ENCODE data around the gene VWA5A.

Gene VWA5A, protein sequence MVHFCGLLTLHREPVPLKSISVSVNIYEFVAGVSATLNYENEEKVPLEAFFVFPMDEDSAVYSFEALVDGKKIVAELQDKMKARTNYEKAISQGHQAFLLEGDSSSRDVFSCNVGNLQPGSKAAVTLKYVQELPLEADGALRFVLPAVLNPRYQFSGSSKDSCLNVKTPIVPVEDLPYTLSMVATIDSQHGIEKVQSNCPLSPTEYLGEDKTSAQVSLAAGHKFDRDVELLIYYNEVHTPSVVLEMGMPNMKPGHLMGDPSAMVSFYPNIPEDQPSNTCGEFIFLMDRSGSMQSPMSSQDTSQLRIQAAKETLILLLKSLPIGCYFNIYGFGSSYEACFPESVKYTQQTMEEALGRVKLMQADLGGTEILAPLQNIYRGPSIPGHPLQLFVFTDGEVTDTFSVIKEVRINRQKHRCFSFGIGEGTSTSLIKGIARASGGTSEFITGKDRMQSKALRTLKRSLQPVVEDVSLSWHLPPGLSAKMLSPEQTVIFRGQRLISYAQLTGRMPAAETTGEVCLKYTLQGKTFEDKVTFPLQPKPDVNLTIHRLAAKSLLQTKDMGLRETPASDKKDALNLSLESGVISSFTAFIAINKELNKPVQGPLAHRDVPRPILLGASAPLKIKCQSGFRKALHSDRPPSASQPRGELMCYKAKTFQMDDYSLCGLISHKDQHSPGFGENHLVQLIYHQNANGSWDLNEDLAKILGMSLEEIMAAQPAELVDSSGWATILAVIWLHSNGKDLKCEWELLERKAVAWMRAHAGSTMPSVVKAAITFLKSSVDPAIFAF

DNA sequence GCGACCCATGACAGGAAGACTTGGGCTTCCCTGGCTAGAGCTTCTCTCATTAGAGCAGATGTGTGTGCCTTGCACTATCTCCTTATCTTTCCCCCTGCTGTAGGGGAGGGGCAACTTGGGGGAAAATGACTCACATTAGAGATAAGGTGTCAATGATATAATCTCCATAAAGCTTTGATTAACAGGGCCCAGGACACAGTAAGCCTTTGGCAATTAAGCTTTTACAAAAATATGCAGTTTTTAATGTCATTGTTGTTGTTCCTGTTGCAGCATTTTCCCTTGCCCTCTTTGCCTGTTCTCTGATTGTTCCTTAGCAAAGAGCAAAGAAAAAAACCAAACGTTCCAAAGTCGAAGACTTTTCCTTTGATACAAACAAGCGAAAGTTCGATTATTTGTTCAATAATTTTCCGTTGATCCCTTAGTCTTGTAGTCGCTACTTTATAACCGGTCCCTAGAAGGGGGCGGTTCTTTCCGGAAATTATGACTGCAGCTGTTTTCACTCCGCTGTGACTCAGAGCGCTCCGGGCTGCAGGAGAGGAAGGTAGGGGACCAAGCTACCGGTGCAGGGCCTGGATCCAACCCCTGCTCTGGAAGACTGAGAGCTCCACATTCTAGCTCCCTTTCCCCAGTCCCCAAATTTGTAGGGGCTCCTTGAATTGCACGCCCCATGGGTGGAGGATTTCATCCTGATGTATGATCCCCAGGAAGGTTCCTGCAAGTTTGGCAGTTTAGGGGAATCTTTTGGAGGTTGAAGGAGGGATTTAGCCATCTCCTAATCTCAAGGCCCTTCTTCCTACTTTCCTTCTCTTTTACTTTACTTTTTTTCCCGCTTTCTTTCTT, at the start of gene VWA5A:
Gene VWA5A (plus strand): TSS at position 509 of the 840 bp plus-strand sequence. CDS start 2,062 bp downstream, outside the sequence.
- DNase-seq (ENCODE audit: low spot score): peak; percentile 81

GRCh38 chr11:124068601-124069110, 46.6 kb upstream of the VWA5A start:
- DNase-seq (ENCODE audit: low spot score): no peak

DNA sequence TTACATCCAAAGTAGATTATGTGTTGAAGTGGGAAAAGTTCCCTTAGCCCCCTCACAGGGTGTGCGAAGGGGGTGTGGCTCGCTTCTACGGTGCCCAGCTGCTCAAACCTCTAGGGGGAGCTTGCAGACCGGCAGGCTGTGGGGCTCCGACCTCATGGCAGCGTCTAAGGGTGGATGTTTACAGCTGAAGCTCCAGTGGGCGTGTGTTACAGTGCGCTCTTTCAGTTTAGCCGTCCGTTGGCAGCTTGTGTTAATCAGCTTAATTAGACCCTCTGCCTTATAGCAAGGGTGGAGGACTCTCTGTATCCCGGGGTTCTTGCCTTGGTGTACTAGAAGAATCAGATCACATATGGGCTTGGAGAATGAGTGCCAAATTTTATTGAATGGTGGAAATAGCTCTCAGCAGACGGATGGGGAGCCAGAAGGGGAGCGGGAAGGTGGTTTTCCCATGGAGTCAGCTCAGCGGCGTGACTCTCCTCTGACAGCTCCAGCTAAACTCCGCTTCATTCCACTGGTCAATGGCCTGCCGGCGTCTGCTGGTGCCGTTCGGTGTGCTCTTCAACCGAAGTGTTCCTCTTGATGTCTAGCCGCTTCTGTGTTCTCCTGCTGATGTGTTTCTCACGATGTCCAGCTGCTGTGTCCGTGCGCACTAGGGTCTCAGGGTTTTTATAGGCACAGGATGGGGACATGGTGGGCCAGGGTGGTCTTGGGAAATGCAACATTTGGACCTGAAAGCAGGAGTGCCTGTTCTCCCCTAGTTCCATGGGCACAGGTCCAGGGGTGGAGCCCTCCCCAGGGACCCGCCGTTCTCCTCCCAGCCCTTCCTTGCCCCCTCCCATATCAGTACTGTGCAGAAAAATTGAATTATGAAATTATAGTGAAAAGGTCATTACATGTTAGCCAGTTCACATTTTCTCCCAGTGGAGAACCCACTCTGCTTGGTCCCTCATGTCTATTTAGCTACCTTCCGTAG, 45.5 kb upstream of the VWA5A start:
- DNase-seq (ENCODE audit: low spot score): peak; percentile 38

DNA sequence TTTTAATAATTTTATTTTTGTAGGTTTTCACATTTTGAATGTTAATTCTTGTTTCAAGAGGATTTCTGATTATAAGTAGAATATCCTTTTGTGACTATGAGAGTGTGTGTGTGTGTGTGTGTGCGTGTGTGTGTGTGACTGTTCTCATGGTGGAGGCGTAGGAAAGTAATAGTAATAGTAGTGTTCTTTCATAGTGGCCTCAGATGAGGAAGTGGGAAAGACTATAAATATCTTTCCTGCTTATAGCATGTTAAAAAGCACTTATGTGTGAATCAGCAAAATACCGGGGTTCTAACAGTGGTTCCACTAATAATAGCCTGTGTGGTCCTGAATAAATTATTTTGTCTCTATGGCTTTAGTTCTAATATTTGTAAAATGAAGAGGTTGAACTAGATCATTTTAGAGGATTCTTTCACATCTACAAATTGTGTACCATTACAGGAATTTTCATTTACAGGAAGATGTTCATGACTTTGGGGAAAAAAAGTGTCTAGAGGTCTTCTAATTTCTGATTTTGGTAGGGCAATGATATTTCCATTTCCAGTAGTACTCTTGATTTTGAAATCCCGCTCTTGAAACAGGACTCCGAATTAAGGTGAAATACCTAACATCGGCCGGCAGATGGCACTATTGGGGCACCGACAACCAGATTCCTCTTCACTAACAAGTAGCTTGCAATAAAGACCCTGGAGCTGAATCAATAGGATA, 44.2 kb upstream of the VWA5A start:
- DNase-seq (ENCODE audit: low spot score): peak; percentile 82

- DNase-seq (ENCODE audit: low spot score): no peak
These were observed 43.7 kb upstream of the VWA5A start for GRCh38 chr11:124071623-124071948.

GRCh38 chr11:124072147-124072546, 43.1 kb upstream of the VWA5A start:
- no peak for DNase-seq (ENCODE audit: low spot score)

- no peak for DNase-seq (ENCODE audit: low spot score)
These were observed 40.7 kb upstream of the VWA5A start for GRCh38 chr11:124074554-124074953.

- DNase-seq (ENCODE audit: low spot score): no peak
These were observed 39.8 kb upstream of the VWA5A start for GRCh38 chr11:124075492-124075840.

DNA sequence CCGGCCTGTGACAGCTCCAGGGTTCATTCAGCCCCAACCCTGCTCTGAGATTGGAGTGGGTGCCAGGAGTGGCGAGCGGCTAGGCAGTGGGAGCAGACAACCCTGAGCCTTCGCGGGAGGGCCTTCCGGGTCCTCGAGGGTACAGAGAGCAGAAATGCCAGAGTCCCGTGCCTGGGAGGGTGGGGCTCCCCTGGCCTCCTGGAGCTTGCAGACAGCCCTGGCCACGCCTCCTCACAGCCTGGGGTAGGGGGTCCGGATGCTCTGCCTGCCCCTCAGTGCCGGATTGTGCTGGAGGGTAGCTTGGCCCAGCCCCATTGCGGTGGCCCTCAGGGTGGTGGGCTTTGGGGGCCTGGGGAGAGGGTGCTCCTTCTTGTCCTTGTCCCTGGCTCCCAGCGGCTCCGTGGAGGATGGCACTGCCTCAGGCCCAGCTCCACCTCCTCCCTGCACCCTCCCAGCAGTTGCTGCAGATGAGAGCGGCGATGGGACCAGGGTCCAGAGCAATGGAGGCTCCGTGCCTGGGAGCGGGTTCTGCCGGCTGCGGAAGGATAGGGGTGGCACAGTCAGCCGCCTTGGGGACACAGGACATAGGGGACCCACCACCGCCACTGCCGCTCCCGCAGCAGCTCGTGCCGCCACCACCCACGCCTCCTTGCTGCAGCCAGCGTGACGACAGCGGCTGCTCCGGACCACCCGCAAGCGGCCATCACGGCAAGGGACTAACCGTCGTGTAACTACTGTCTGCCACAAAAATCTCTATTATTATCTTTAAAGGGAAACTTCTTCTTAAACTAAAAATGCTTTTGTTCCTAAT, 39.2 kb upstream of the VWA5A start:
- peak; percentile 26 for DNase-seq (ENCODE audit: low spot score)

GRCh38 chr11:124077266-124077665, 38.0 kb upstream of the VWA5A start:
- no peak for DNase-seq (ENCODE audit: low spot score)

- DNase-seq (ENCODE audit: low spot score): no peak
These were observed 36.7 kb upstream of the VWA5A start for GRCh38 chr11:124078591-124078990.

DNA sequence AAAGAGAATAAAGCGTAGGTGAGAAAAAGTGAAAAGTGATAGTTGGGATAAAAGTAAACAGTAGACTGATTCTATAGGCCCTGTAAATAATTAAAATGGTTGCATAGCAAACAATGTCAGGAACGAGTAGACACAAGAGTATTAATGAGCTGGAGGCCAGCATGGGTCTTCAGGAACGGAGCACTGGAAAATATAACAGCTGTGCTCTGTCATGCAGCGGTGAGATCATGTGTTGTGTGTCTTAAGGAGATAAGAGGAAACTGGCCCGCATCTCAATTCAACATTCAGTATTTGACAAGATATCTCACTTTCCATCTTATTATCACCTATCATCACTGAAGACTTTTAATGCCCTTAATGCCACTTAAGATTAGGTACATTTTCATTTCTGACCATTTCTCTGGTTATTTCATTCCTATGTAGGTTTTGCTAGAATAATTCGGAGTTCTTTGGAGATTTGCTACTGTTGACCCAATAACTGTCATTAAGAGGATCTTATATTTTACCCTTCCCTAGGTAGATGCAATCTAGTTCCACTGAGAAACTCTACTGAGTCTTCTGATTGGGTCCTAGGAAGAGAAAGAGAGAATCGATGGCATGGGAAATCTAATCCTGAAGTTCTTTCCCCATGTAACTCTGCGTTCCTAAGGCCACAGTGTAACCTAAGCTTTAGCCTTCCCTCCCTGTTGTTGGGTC, 35.5 kb upstream of the VWA5A start:
- DNase-seq (ENCODE audit: low spot score): no peak

GRCh38 chr11:124080327-124081001, 34.8 kb upstream of the VWA5A start:
- peak; percentile 13 for DNase-seq (ENCODE audit: low spot score)

DNA sequence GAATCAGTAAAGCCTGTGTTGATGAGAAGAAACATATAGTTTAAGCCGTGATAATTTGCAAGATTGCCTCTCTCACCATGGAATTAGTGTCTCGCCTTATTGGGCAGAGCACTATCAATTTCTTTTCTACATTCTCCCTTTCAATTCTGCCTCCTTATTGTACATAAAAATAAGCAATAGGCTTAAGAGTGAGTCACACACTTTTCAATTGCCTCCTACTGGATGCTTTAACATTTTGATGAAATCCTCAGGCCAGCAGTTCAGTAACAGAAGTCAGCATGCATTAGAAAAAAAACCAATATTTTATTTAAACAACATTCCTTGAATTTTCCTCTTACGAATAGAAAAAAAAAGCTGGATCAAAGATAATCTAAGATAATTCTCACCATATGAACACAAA, 33.8 kb upstream of the VWA5A start:
- no peak for DNase-seq (ENCODE audit: low spot score)

DNA sequence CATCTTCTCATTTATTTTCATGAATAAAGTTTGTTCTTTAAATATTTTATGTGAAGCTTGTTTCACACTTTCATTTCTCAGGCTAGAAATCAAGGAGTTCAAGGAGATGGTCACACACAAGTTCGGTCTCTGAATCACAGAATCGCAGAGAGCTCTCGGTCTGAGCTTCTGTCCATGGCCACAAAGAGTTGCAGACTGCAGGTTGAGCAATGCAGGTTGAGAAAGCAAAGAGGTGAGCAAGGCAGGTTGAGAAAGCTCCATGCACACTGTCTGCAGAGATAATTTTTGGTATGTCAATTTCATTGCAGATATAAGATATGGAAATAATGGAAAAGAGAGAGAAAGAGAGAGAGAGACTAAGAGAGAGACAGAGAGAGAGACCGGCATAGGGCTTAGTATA, 32.9 kb upstream of the VWA5A start:
- no peak for DNase-seq (ENCODE audit: low spot score)

GRCh38 chr11:124085583-124085982, 29.7 kb upstream of the VWA5A start:
- DNase-seq (ENCODE audit: low spot score): no peak

DNA sequence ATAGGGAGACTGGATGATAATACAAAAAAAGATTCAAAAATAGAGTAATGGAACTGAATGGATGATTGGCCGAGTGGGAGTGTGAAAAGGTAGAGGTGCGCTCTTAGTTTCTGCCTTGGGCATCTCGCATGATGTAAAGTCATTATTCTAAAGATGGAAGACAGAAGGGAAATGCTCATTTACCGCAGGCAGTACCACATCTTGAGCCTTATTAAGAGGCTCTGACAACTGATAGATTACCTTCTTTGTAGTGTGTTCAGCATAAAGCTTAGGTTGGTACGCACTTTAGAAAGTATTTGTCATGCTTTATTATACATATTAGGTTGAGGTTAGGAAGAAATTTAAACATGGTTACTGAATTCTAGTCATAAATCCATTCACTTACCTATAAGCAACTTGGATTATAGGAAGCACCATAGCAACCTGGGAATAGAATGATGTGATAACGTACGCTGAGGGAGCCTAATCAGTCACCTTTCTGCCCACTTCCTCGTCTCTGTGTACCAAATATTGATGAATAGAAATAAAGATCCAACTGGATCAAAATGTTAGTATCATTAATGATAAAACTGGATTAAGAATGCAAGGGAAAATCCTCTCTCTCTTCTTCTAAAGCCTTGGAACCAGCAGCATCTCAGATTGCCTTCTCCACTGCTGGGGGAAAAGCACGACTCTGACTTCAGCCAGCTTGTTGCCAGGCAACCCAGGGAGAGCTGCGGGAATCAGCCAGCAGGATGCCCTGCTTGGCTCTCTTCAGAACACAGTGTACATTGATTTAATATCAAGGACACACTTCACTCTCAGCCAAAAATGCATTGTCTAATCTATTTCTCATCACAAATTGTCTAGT, 29.0 kb upstream of the VWA5A start:
- no peak for DNase-seq (ENCODE audit: low spot score)

DNA sequence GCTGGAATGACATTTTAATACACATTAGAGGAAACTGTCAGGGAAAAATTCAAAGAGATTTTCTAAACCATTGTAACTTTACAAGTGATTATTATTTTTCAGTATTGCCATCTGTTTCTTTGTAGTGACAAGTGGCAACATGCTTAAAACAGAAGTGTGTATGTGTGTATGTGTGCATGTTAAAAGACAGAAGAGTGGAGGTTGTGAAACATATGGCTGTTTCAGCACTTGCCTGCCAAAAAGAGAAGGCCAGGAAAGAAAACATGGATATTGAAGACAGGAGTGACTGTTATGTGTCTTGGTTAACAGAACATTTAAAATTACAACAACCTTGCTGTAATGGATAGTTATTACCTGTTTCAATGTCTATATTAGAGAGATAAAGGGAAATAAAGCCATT, 24.3 kb upstream of the VWA5A start:
- DNase-seq (ENCODE audit: low spot score): no peak

All from kidney capillary endothelial cell (primary cell).